GM21825 (cell line): ENCODE results near the gene DLX2.
"Not testable (repeated sequence)": the region's sequence is repeated elsewhere in the genome, so short reads cannot be mapped to it uniquely, and the experiment has no call there.

Source experiments
- ATAC-seq: cut with Tn5 transposase; IDR thresholded peaks from one replicate; pipeline ENCODE4 v1.9.1; 2021; ENCODE audit warnings: mild to moderate bottlenecking, moderate library complexity; ENCODE audit not compliant: unreplicated experiment

The DLX2 gene

GRCh38 chr2:172083628-172084394 lies 18.9 kb downstream of the DLX2 start:
- ATAC-seq = no peak

GRCh38 chr2:172082944-172083627 lies 19.6 kb downstream of the DLX2 start:
- ATAC-seq = no peak

- no peak for ATAC-seq
Observed at GRCh38 chr2:172082105-172082943, 20.4 kb downstream of the DLX2 start.

GRCh38 chr2:172081221-172082022 lies 21.3 kb downstream of the DLX2 start:
- ATAC-seq = no peak

- no peak for ATAC-seq
Observed at GRCh38 chr2:172080641-172081220, 22.0 kb downstream of the DLX2 start.

- no peak for ATAC-seq
Observed at GRCh38 chr2:172079838-172080640, 22.7 kb downstream of the DLX2 start.

GRCh38 chr2:172079416-172079815 lies 23.3 kb downstream of the DLX2 start:
- ATAC-seq = no peak

GRCh38 chr2:172074254-172074653 lies 28.4 kb downstream of the DLX2 start:
- no peak for ATAC-seq

- ATAC-seq = no peak
Observed at GRCh38 chr2:172073518-172073917, 29.2 kb downstream of the DLX2 start.

GRCh38 chr2:172072706-172073105 lies 30.0 kb downstream of the DLX2 start:
- ATAC-seq = no peak

- ATAC-seq = no peak
Observed at GRCh38 chr2:172072303-172072702, 30.4 kb downstream of the DLX2 start.

- no peak for ATAC-seq
Observed at GRCh38 chr2:172070936-172071335, 31.8 kb downstream of the DLX2 start.

GRCh38 chr2:172067905-172068304 lies 34.8 kb downstream of the DLX2 start:
- not testable (repeated sequence) for ATAC-seq

- no peak for ATAC-seq
Observed at GRCh38 chr2:172066394-172066886, 36.3 kb downstream of the DLX2 start.

GRCh38 chr2:172065111-172065510 lies 37.6 kb downstream of the DLX2 start:
- no peak for ATAC-seq

- ATAC-seq = no peak
Observed at GRCh38 chr2:172063446-172063845, 39.3 kb downstream of the DLX2 start.

- no peak for ATAC-seq
Observed at GRCh38 chr2:172062402-172063004, 40.2 kb downstream of the DLX2 start.

GRCh38 chr2:172060118-172060517 lies 42.6 kb downstream of the DLX2 start:
- ATAC-seq = not testable (repeated sequence)

- no peak for ATAC-seq
Observed at GRCh38 chr2:172058660-172059059, 44.0 kb downstream of the DLX2 start.
